Measurements from ENCODE around the gene DPP9. TPM values are rescaled to one million over a fixed set of nuclear protein-coding genes. Genes with fewer than 3 reads are reported as not detected.

The DPP9 gene
- total and polyA plus RNA-seq, 2 of the 13 experiments (the other 11 are each of a cell fraction or from before 2014, with no cell fraction given): 8.4 to 25.8 TPM

- TF ChIP-seq ZNF362 (CRISPR knock-in tag; IDR thresholded peaks at IDR 0.05; ENCODE audit: borderline replicate concordance) (peak; percentile 44; the same call in 1 of the 2 replicates), POLR2A (IDR thresholded peaks at IDR 0.05; ENCODE audit: insufficient read depth in 1 of 2, low read depth in 2 of 2, low read length in 2 of 2) (no peak), CEBPZ (IDR thresholded peaks at IDR 0.05; ENCODE audit: low read length) (no peak), CENPBD1 (CRISPR knock-in tag; IDR thresholded peaks at IDR 0.05; ENCODE audit: borderline replicate concordance, low read depth) (no peak), SATB2 (CRISPR knock-in tag; IDR thresholded peaks at IDR 0.05) (no peak), PRMT3 (CRISPR knock-in tag; IDR thresholded peaks at IDR 0.05; ENCODE audit: borderline replicate concordance, low read depth) (no peak), RARA (CRISPR knock-in tag; IDR thresholded peaks at IDR 0.05) (no peak; the same call in 1 of the 2 replicates), SNRNP70 (IDR thresholded peaks at IDR 0.05; ENCODE audit: low read depth, low read length) (no peak), XRCC5 (optimal IDR thresholded peaks at IDR 0.05; ENCODE audit: low read length) (peak; percentile 85), SNAPC5 (CRISPR knock-in tag; IDR thresholded peaks at IDR 0.05; ENCODE audit: borderline replicate concordance) (no peak), PLRG1 (conservative IDR thresholded peaks at IDR 0.05) (no peak), NR2C2 (CRISPR knock-in tag; IDR thresholded peaks at IDR 0.05; ENCODE audit: borderline replicate concordance) (no peak), ZNF660 (CRISPR knock-in tag; IDR thresholded peaks at IDR 0.05; ENCODE audit: borderline replicate concordance, low read depth) (no peak), MXD4 (CRISPR knock-in tag; IDR thresholded peaks at IDR 0.05) (no peak; the same call in 1 of the 2 replicates), RNF2 (conservative IDR thresholded peaks at IDR 0.05; ENCODE audit: low read depth) (no peak), IKZF5 (CRISPR knock-in tag; IDR thresholded peaks at IDR 0.05) (no peak), DDIT3 (CRISPR knock-in tag; IDR thresholded peaks at IDR 0.05) (no peak), ZFP36L1 (CRISPR knock-in tag; IDR thresholded peaks at IDR 0.05) (no peak), ZNF33A (CRISPR knock-in tag; IDR thresholded peaks at IDR 0.05; ENCODE audit: borderline replicate concordance) (no peak), ATF4 (CRISPR knock-in tag; IDR thresholded peaks at IDR 0.05) (no peak), DR1 (CRISPR knock-in tag; IDR thresholded peaks at IDR 0.05) (no peak), TSC22D2 (CRISPR knock-in tag; IDR thresholded peaks at IDR 0.05; ENCODE audit: borderline replicate concordance) (no peak)
Measured at GRCh38 chr19:4633140-4633967, 90.3 kb downstream of the DPP9 start (continued).
